ENCODE results near the gene CAND1. TPM values are rescaled to one million over a fixed set of nuclear protein-coding genes. Genes with fewer than 3 reads are reported as not detected.
A peak's percentile ranks its signal among the peaks of the same experiment; 100 is the strongest.

The CAND1 gene
- total and polyA plus RNA-seq, 9 of the 15 experiments (the other 6 are each of a cell fraction or from before 2014, with no cell fraction given), result 24.0 to 167 (median 77.5) TPM

GRCh38 chr12:67268896-67269632, at the start of gene CAND1 (continued):
- TF ChIP-seq ZMIZ1 (IDR thresholded peaks at IDR 0.05; ENCODE audit: low read depth in 2 of 2, low read length in 2 of 2), result no peak
- no peak for TF ChIP-seq KDM1A (IDR thresholded peaks at IDR 0.05)
- TF ChIP-seq NFXL1 (CRISPR knock-in tag; IDR thresholded peaks at IDR 0.05), result no peak
- no peak for TF ChIP-seq CCAR2 (IDR thresholded peaks at IDR 0.05; ENCODE audit: low read depth, low read length)
- no peak for TF ChIP-seq PPARD (CRISPR knock-in tag; IDR thresholded peaks at IDR 0.05)
- peak; percentile 90 for TF ChIP-seq SMAD4 (CRISPR knock-in tag; conservative IDR thresholded peaks at IDR 0.05)
- TF ChIP-seq MEIS2 (IDR thresholded peaks at IDR 0.05; ENCODE audit: partially characterized antibody), result no peak
- peak; percentile 95 to 97 for TF ChIP-seq MAZ (CRISPR knock-in tag; conservative IDR thresholded peaks at IDR 0.05 in 1 of 2, IDR thresholded peaks at IDR 0.05 in 1 of 2)
- TF ChIP-seq TBL1XR1 (IDR thresholded peaks at IDR 0.05; ENCODE audit: low read length in 2 of 2), result 0 out of 4 replicates have a peak, but pooled peaks of 1 of the 2 experiments have one; percentile 58
- TF ChIP-seq HOXB6 (CRISPR knock-in tag; IDR thresholded peaks at IDR 0.05; ENCODE audit: borderline replicate concordance), result no peak
- peak; percentile 9; the same call in 1 of the 2 replicates for TF ChIP-seq HIVEP1 (CRISPR knock-in tag; IDR thresholded peaks at IDR 0.05)
- TF ChIP-seq E2F6 (IDR thresholded peaks at IDR 0.05; ENCODE audit: borderline replicate concordance in 1 of 2, extremely low read depth in 1 of 2, insufficient read depth in 1 of 2, insufficient read length in 1 of 2, low read depth in 1 of 2, low read length in 1 of 2, poor library complexity in 1 of 2, severe bottlenecking in 1 of 2), result peak; percentile 76 to 89
- TF ChIP-seq ZBTB8A (IDR thresholded peaks at IDR 0.05; ENCODE audit: partially characterized antibody), result peak; percentile 64
- peak in 1 of 2 experiments; percentile 71; a peak in 2 of 4 replicates for TF ChIP-seq TRIM24 (IDR thresholded peaks at IDR 0.05)
- no peak for TF ChIP-seq ZNF778 (CRISPR knock-in tag; IDR thresholded peaks at IDR 0.05)
- no peak for TF ChIP-seq ZNF212 (CRISPR knock-in tag; IDR thresholded peaks at IDR 0.05)
- TF ChIP-seq ZNF511 (CRISPR knock-in tag; IDR thresholded peaks at IDR 0.05), result 0 out of 2 replicates have a peak, but pooled peaks have one; percentile 60
- no peak; the same call in 1 of the 2 replicates for TF ChIP-seq ZNF740 (CRISPR knock-in tag; IDR thresholded peaks at IDR 0.05)
- no peak; a peak in 1 of 4 replicates for TF ChIP-seq ZNF740 (tag; IDR thresholded peaks at IDR 0.05)
- TF ChIP-seq MYBL2 (IDR thresholded peaks at IDR 0.05; ENCODE audit: low read depth), result peak; percentile 88
- no peak for TF ChIP-seq MYBL2 (CRISPR knock-in tag; IDR thresholded peaks at IDR 0.05; ENCODE audit: borderline replicate concordance)

Data from K562 (cell line).